Aorta (tissue), 5 donors: ENCODE measurements around the gene ASB7. TPM values are rescaled to one million over a fixed set of nuclear protein-coding genes. Genes with fewer than 3 reads are reported as not detected.

Experiments used
- ATAC-seq: fragments of 200-7000 bp; cut with Tn5 transposase; one replicate; pipeline ENCODE4 v1.9.1; 2022; ENCODE audit warnings: moderate library complexity; ENCODE audit not compliant: low FRiP score
- DNase-seq, 2 donors: peaks; one replicate each; pipeline ENCODE4 v3.0.0-alpha.2; 2020
- H3K27ac ChIP-seq, 2 donors: one replicate each; pipeline ENCODE4 v1.5.1; 2013; ENCODE audit warnings: low read length in 2 of 2, mild to moderate bottlenecking in 2 of 2, moderate library complexity in 2 of 2, control low read depth in 1 of 2, inconsistent platforms in 1 of 2, low read depth in 1 of 2
- H3K27me3 ChIP-seq, 2 donors: one replicate each; pipeline ENCODE4 v1.6.1; 2013; ENCODE audit warnings: control low read depth in 1 of 2, low read length in 1 of 2, mild to moderate bottlenecking in 1 of 2, moderate library complexity in 1 of 2; ENCODE audit not compliant: insufficient read depth in 2 of 2, control insufficient read depth in 1 of 2
- H3K36me3 ChIP-seq, 2 donors: one replicate each; pipeline ENCODE4 v1.6.1; 2013; ENCODE audit warnings: control low read depth in 1 of 2, low read length in 1 of 2, mild to moderate bottlenecking in 1 of 2; ENCODE audit not compliant: insufficient read depth in 2 of 2, control insufficient read depth in 1 of 2
- H3K4me1 ChIP-seq, 2 donors: one replicate each; pipeline ENCODE4 v1.6.1; 2013; ENCODE audit warnings: low read length in 2 of 2, control low read depth in 1 of 2, mild to moderate bottlenecking in 1 of 2, moderate library complexity in 1 of 2; ENCODE audit not compliant: insufficient read depth in 2 of 2, control insufficient read depth in 1 of 2
- H3K4me3 ChIP-seq, 2 donors: one replicate each; pipeline ENCODE4 v1.5.1; 2013; ENCODE audit warnings: low read length in 2 of 2, control low read depth in 1 of 2, mild to moderate bottlenecking in 1 of 2
- H3K9me3 ChIP-seq: one replicate; pipeline ENCODE4 v1.6.1; 2013; ENCODE audit warnings: mild to moderate bottlenecking, low read length; ENCODE audit not compliant: control insufficient read depth
- WGBS, 2 donors: extraction: QIAGEN DNeasy Blood & Tissue Kit; methylation state at CpG; one replicate each; pipeline ENCODE4 v1.1.7; 2013; 5-methylcytosine and 5-hydroxymethylcytosine counted together
- intact Hi-C, 2 donors: fragments of 100-400 bp; cut with DNase I; formaldehyde crosslinking; loops; one replicate each; pipeline versions ENCODE4 v1.14.2 to v1.15.0; 2022
- polyA plus RNA-seq, 2 donors: library from polyadenylated mRNA; stranded (reverse); fragments of 200-250 nt; gene quantifications; one replicate each; pipeline ENCODE4 v1.2.3, GENCODE V29; 2013
- total RNA-seq, 2 donors: library from RNA; stranded (reverse); fragmentation: NEBNext Ultra II Directional; extraction: Animal tissue kit (Norgen Biotek cat#: 25700); gene quantifications; one replicate each; pipeline ENCODE4 v1.2.1, GENCODE V29; 2021
- donor health status: healthy with polysubstance abuse.
- donor health status: Bipolar disorder and iron deficiency.
- donor health status: DM: no; HTN: no; CAD: no.
- donor health status: DM: no; HTN: no; CAD: no.
- donor health status: DM: yes; HTN: yes; CAD: no.

The ASB7 gene
- total and polyA plus RNA-seq, 4 donors, result 2.9 to 11.5 (median 8.3) TPM

- H3K4me3 ChIP-seq, result no peak overlapping the region
- intact Hi-C loops, result no loop called here
- no peaks in the 10 kb centered on the region for H3K4me1 ChIP-seq
- DNase-seq (peak in 1 of 2 donors; percentile 11), ATAC-seq (no peak)
- no peaks in the 10 kb centered on the region for H3K9me3 ChIP-seq
- 86 to 89% methylated on average over 6 of the region's 6 CpGs for WGBS, 2 donors
- H3K27me3 ChIP-seq, result no peaks in the 10 kb centered on the region
- H3K27ac ChIP-seq, result no peak overlapping the region
- H3K36me3 ChIP-seq, result no peaks in the 10 kb centered on the region
These were observed 78.3 kb downstream of the ASB7 start for GRCh38 chr15:100680726-100681125.

GRCh38 chr15:100681335-100681746 lies 79.0 kb downstream of the ASB7 start:
- peak in 1 of 2 donors; percentile 30 for DNase-seq
- ATAC-seq, result no peak

GRCh38 chr15:100682468-100682867 lies 80.1 kb downstream of the ASB7 start:
- 69 to 77% methylated on average over 4 of the region's 4 CpGs for WGBS, 2 donors
- DNase-seq (no peak), ATAC-seq (no peak)
- H3K9me3 ChIP-seq, result no peaks in the 10 kb centered on the region
- intact Hi-C loops, result no loop called here
- no peak overlapping the region for H3K4me3 ChIP-seq
- no peak overlapping the region for H3K27ac ChIP-seq
- no peaks in the 10 kb centered on the region for H3K36me3 ChIP-seq
- no peaks in the 10 kb centered on the region for H3K4me1 ChIP-seq
- no peaks in the 10 kb centered on the region for H3K27me3 ChIP-seq

More at GRCh38 chr15:100681335-100681746, 79.0 kb downstream of the ASB7 start:
- no peaks in the 10 kb centered on the region for H3K27me3 ChIP-seq
- intact Hi-C loops, result no loop called here
- H3K9me3 ChIP-seq, result no peaks in the 10 kb centered on the region
- no peak overlapping the region for H3K4me3 ChIP-seq
- no peaks in the 10 kb centered on the region for H3K4me1 ChIP-seq
- 94 to 98% methylated on average over 3 of the region's 3 CpGs for WGBS, 2 donors
- H3K27ac ChIP-seq, result no peak overlapping the region
- H3K36me3 ChIP-seq, result no peaks in the 10 kb centered on the region

- WGBS, 2 donors, result 85 to 87% methylated on average over 6 of the region's 6 CpGs
- intact Hi-C loops, result no loop called here
- Histone ChIP-seq H3K4me3 (no peak overlapping the region), H3K4me1 (no peaks in the 10 kb centered on the region), H3K27ac (no peak overlapping the region), H3K27me3 (no peaks in the 10 kb centered on the region), H3K36me3 (no peaks in the 10 kb centered on the region), H3K9me3 (no peaks in the 10 kb centered on the region)
- DNase-seq (peak in 1 of 2 donors; percentile 63), ATAC-seq (no peak)
These were observed 81.0 kb downstream of the ASB7 start for GRCh38 chr15:100683434-100683833.

GRCh38 chr15:100684591-100684990 lies 82.2 kb downstream of the ASB7 start:
- 94 to 95% methylated on average over 6 of the region's 6 CpGs for WGBS, 2 donors
- H3K36me3 ChIP-seq, result no peaks in the 10 kb centered on the region
- DNase-seq, result peak in 1 of 2 donors; percentile 37
- no peaks in the 10 kb centered on the region for H3K27me3 ChIP-seq
- H3K9me3 ChIP-seq, result no peaks in the 10 kb centered on the region
- H3K27ac ChIP-seq, result no peak overlapping the region
- H3K4me3 ChIP-seq, result no peak overlapping the region
- no peak for ATAC-seq
- H3K4me1 ChIP-seq, result no peaks in the 10 kb centered on the region
- intact Hi-C loops, result no loop called here

- 91 to 95% methylated on average over 23 of the region's 23 CpGs for WGBS, 2 donors
- Histone ChIP-seq H3K4me3 (no peak overlapping the region), H3K9me3 (no peaks in the 10 kb centered on the region), H3K36me3 (no peaks in the 10 kb centered on the region), H3K4me1 (no peaks in the 10 kb centered on the region), H3K27me3 (no peaks in the 10 kb centered on the region), H3K27ac (no peak overlapping the region)
- intact Hi-C loops, result no loop called here
- DNase-seq (peak in 1 of 2 donors; percentile 83), ATAC-seq (peak; percentile 51)
These were observed 83.8 kb downstream of the ASB7 start for GRCh38 chr15:100686021-100686724.

GRCh38 chr15:100686725-100687473 lies 84.5 kb downstream of the ASB7 start:
- H3K4me1 ChIP-seq, result no peaks in the 10 kb centered on the region
- no peak overlapping the region for H3K4me3 ChIP-seq
- 89 to 90% methylated on average over 15 of the region's 15 CpGs for WGBS, 2 donors
- intact Hi-C loops, result no loop called here
- no peak overlapping the region for H3K27ac ChIP-seq
- peak; percentile 2 for ATAC-seq
- no peaks in the 10 kb centered on the region for H3K36me3 ChIP-seq
- H3K9me3 ChIP-seq, result no peaks in the 10 kb centered on the region
- DNase-seq, result no peak
- no peaks in the 10 kb centered on the region for H3K27me3 ChIP-seq

GRCh38 chr15:100687582-100688141 lies 85.3 kb downstream of the ASB7 start:
- ATAC-seq (peak; percentile 74), DNase-seq (peak in 1 of 2 donors; percentile 67)
- no peak overlapping the region for H3K4me3 ChIP-seq
- intact Hi-C loops, result no loop called here
- WGBS, 2 donors, result 70 to 74% methylated on average over 11 of the region's 11 CpGs
- no peaks in the 10 kb centered on the region for H3K4me1 ChIP-seq
- no peak overlapping the region for H3K27ac ChIP-seq
- H3K36me3 ChIP-seq, result no peaks in the 10 kb centered on the region
- H3K9me3 ChIP-seq, result no peaks in the 10 kb centered on the region
- H3K27me3 ChIP-seq, result no peaks in the 10 kb centered on the region
